Transverse colon (tissue), 4 donors: Measurements from ENCODE around the gene NSUN4. TPM values are rescaled to one million over a fixed set of nuclear protein-coding genes. Genes with fewer than 3 reads are reported as not detected.

Experiments used
- DNase-seq: peaks from one replicate; pipeline ENCODE4 v3.0.0-alpha.2; 2019
- H3K27ac ChIP-seq, 4 donors: fragments of 200-600 bp; sonication (generic); 2 replicates each; pipeline ENCODE4 v1.5.1; 2016 to 2018; ENCODE audit warnings: inconsistent platforms in 4 of 4
- H3K27me3 ChIP-seq: fragments of 200-600 bp; sonication (generic); 2 replicates; pipeline ENCODE4 v1.5.1; 2017; ENCODE audit warnings: inconsistent platforms
- H3K36me3 ChIP-seq, 4 donors: fragments of 200-600 bp; sonication (generic); 2 replicates each; pipeline ENCODE4 v1.5.1; 2017 to 2019; ENCODE audit warnings: inconsistent platforms in 4 of 4
- H3K4me1 ChIP-seq, 4 donors: fragments of 200-600 bp; sonication (generic); 2 replicates each; pipeline ENCODE4 v1.5.1; 2017 to 2020; ENCODE audit warnings: inconsistent platforms in 4 of 4
- H3K4me3 ChIP-seq, 4 donors: fragments of 200-600 bp; sonication (generic); 1 replicate in 1 of 4; 2 replicates in 3 of 4; pipeline versions ENCODE4 v1.5.1 to v1.6.1; 2017 to 2019; ENCODE audit warnings: inconsistent platforms in 4 of 4
- H3K9me3 ChIP-seq, 2 donors: fragments of 200-600 bp; sonication (generic); 2 replicates each; pipeline ENCODE4 v1.5.1; 2017 to 2019; ENCODE audit warnings: inconsistent platforms in 2 of 2
- EP300 ChIP-seq: sonication (generic); formaldehyde crosslinking; IDR thresholded peaks from one replicate; pipeline ENCODE4 v1.6.1; 2017; ENCODE audit warnings: antibody characterized with exemption, low read depth
- POLR2A ChIP-seq: fragments of 450-650 bp; IDR thresholded peaks from one replicate; pipeline ENCODE4 v1.6.1; 2016; ENCODE audit warnings: antibody characterized with exemption, mild to moderate bottlenecking, moderate library complexity
- POLR2AphosphoS5 ChIP-seq, 3 donors: sonication (generic); formaldehyde crosslinking; IDR thresholded peaks; one replicate each; pipeline ENCODE4 v1.6.1; 2016; ENCODE audit warnings: antibody characterized with exemption in 3 of 3
- WGBS, 2 donors: methylation state at CpG; one replicate each; pipeline ENCODE4 v1.1.5; 2018; ENCODE audit warnings: low coverage in 1 of 2; 5-methylcytosine and 5-hydroxymethylcytosine counted together
- in situ Hi-C, 4 donors: fragments of 200-750 bp; cut with MboI; loops; one replicate each; pipeline versions ENCODE4 v1.15.0 to v1.15.1; 2017; ENCODE audit warnings: low sequenced_read_pairs in 3 of 4, low pct_ligation_motif_present in 1 of 4, low pct_unique_long_range_greater_than_20kb in 1 of 4
- intact Hi-C: fragments of 100-400 bp; cut with DNase I; formaldehyde crosslinking; loops from one replicate; pipeline ENCODE4 v1.15.1; 2023; ENCODE audit warnings: low total_unique reads
- total RNA-seq, 4 donors: library from RNA; depleted of rRNA; stranded (reverse); fragments of >200 nt; gene quantifications; one replicate each; pipeline ENCODE4 v1.1.0, GENCODE V29; 2016
- TF ChIP-seq, protein P1 (sequence below), 5 experiments: fragments of 200-600 bp in 3 of 5; fragments of 450-650 bp in 2 of 5; sonication (generic) in 3 of 5; IDR thresholded peaks; 1 replicate in 2 of 5; 2 replicates in 3 of 5; pipeline ENCODE4 v1.5.1; 2016 to 2017; ENCODE audit warnings: antibody characterized with exemption in 5 of 5, inconsistent platforms in 3 of 5, mild to moderate bottlenecking in 2 of 5, moderate library complexity in 1 of 5

The NSUN4 gene
- total RNA-seq, 4 donors from 2014 or later, result 5.6 to 19.7 (median 12.9) TPM

DNA sequence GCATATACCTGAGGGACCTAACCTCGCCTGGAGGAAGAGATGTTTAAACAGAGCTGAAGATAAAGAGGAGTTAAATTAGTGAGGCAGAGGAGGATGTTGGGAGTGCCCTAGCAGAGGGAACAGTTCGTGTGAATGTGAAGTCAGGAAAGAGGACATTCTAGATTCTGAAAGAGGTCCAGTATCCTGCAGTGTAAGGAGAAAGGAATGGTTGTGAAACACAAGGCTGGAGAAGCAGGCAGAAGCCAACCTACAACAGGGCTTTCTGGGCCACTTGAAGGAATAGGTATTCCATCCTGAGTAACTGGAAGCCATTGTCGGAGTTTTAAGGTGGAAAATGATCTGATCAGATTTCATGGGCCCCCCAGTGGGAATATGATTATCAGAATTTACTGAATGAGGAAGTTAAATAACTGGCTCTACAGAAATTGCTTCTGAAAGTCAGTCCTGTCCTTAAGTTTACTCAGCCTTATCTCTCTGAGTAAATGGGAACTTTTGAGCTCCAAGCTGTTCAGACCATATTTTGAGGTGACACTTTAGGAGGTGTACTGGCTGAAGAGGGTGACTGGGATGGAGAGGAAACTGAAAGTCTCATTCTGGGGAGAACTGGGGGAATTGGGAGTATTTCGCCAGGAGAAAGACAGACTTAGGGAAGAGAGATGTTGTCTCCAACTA is 29.1 kb downstream of the NSUN4 start:
- no peaks in the 10 kb centered on the region for H3K27me3 ChIP-seq
- DNase-seq, result no peak
- in situ Hi-C loops (no loop called here), intact Hi-C loops (no loop called here)
- no peak overlapping the region for H3K4me3 ChIP-seq
- H3K4me1 ChIP-seq, result no peaks in the 10 kb centered on the region
- WGBS, 2 donors, result 63 to 69% methylated on average over 4 of the region's 4 CpGs
- H3K27ac ChIP-seq, result no peak overlapping the region
- H3K36me3 ChIP-seq, result peaks cover 0 to 4% (median under 1%) of the 10 kb centered on the region in 4 donors
- no peaks in the 10 kb centered on the region for H3K9me3 ChIP-seq
- no peak for TF ChIP-seq POLR2AphosphoS5 (IDR thresholded peaks at IDR 0.05)
- no peak for TF ChIP-seq EP300
- TF ChIP-seq, protein P1, sequence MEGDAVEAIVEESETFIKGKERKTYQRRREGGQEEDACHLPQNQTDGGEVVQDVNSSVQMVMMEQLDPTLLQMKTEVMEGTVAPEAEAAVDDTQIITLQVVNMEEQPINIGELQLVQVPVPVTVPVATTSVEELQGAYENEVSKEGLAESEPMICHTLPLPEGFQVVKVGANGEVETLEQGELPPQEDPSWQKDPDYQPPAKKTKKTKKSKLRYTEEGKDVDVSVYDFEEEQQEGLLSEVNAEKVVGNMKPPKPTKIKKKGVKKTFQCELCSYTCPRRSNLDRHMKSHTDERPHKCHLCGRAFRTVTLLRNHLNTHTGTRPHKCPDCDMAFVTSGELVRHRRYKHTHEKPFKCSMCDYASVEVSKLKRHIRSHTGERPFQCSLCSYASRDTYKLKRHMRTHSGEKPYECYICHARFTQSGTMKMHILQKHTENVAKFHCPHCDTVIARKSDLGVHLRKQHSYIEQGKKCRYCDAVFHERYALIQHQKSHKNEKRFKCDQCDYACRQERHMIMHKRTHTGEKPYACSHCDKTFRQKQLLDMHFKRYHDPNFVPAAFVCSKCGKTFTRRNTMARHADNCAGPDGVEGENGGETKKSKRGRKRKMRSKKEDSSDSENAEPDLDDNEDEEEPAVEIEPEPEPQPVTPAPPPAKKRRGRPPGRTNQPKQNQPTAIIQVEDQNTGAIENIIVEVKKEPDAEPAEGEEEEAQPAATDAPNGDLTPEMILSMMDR (IDR thresholded peaks at IDR 0.05), result no peak
- no peak for TF ChIP-seq POLR2A

DNA sequence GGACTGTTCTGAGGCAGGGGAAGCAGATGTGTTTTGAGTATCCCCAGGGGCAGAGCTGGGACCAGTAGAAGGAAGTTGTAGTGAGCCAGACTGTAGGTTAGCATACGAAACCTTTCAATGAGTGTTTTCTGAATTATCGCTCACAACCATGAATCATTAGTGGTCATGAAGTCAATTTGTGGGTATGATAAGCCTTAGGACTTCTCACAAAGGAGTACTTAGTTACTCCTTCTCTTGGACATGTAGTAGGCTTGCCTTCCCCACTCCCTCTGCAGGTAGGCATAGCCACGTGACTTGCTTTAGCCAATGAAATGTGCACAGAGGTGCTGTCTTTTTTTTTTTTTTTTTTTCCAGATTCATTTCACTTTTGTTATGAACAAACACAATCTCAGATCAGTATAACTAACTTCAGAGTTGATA is 29.6 kb downstream of the NSUN4 start:
- H3K27ac ChIP-seq, result no peak overlapping the region
- WGBS, 2 donors, result 73 to 78% methylated on average over 2 to 3 of the region's 3 CpGs
- no peaks in the 10 kb centered on the region for H3K27me3 ChIP-seq
- no peaks in the 10 kb centered on the region for H3K4me1 ChIP-seq
- no peaks in the 10 kb centered on the region for H3K9me3 ChIP-seq
- peaks cover 0 to 3% (median 0%) of the 10 kb centered on the region in 4 donors for H3K36me3 ChIP-seq
- in situ Hi-C loops, result no loop called here
- TF ChIP-seq POLR2A (no peak), POLR2AphosphoS5 (IDR thresholded peaks at IDR 0.05) (no peak), EP300 (no peak)
- TF ChIP-seq, protein P1 (IDR thresholded peaks at IDR 0.05), result no peak
- intact Hi-C loops, result no loop called here
- DNase-seq, result no peak
- H3K4me3 ChIP-seq, result no peak overlapping the region

DNA sequence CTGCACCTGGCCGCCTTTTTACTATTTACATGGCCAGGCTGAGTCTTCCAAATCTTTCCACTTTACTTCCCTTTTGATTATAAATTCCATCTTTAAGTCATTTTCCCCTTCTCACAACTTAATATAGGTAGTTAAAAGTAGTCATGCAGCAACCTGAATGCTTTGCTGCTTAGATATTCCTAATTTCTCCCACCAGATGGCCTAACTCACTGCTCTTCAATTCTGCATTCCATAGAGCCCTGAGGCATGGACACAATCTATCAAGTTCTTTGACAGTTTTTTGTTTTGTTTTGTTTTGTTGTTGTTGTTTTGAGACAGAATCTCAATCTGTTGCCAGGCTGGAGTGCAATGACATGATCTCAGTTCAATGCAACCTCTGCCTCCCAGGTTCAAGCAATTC is 31.8 kb downstream of the NSUN4 start:
- 100% methylated on average over 1 of the region's 1 CpG for WGBS, 2 donors
- Histone ChIP-seq H3K4me3 (no peak overlapping the region), H3K36me3 (no peaks in the 10 kb centered on the region), H3K9me3 (no peaks in the 10 kb centered on the region), H3K4me1 (no peaks in the 10 kb centered on the region), H3K27ac (no peak overlapping the region), H3K27me3 (no peaks in the 10 kb centered on the region)
- in situ Hi-C loops, result no loop called here
- DNase-seq, result no peak
- TF ChIP-seq EP300 (no peak), POLR2A (no peak), POLR2AphosphoS5 (IDR thresholded peaks at IDR 0.05) (no peak)
- TF ChIP-seq, protein P1 (IDR thresholded peaks at IDR 0.05), result no peak
- intact Hi-C loops, result no loop called here

DNA sequence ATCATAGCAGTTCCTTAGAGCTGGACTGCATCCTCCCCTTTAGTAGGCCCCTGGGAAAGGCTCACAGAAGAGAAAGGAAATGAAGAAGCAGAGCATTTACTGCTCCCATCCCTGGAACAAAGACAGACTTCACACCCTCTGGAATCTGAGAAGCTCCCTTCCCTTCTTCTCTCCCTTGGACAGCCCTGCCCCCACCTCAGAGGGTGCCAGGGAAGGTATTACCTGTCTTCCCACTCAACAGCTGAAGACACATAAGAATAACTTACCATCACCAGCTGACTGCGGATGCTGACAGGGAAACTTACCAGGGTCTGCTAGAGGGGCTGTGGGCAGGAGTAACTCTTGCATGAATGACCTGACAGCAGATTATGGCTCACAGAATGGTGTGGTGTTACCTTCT is 39.4 kb downstream of the NSUN4 start:
- WGBS, 2 donors, result 100% methylated on average over 1 of the region's 1 CpG; no CpG with 5 or more reads in 1 of the 2 donors
- no peak for DNase-seq
- intact Hi-C loops, result no loop called here

More for the DNA sequence above, 39.4 kb downstream of the NSUN4 start:
- Histone ChIP-seq H3K4me1 (peaks cover 0 to 4% (median 0%) of the 10 kb centered on the region in 4 donors), H3K36me3 (no peaks in the 10 kb centered on the region), H3K9me3 (peaks cover 0 to 3% of the 10 kb centered on the region in 2 donors), H3K27me3 (no peaks in the 10 kb centered on the region), H3K27ac (no peak overlapping the region), H3K4me3 (no peak overlapping the region)
- no peak for TF ChIP-seq POLR2A
- no peak for TF ChIP-seq POLR2AphosphoS5 (IDR thresholded peaks at IDR 0.05)
- TF ChIP-seq, protein P1 (IDR thresholded peaks at IDR 0.05), result no peak
- no peak for TF ChIP-seq EP300
- in situ Hi-C loops, result no loop called here
